OCI-LY7 (cell line): ENCODE data around the gene PAPOLB. TPM values are rescaled to one million over a fixed set of nuclear protein-coding genes. Genes with fewer than 3 reads are reported as not detected.

Experiments
- BruUV-seq: library from RNA; stranded (reverse); fragments of 400-500 nt; replicated peaks from 2 replicates; lab custom pipeline; 2021; lab: Mats Ljungman, UMichigan
- CTCF ChIA-PET: fragments of 300-600 bp; sonication (Branson Sonifier 250); formaldehyde crosslinking; loops from one replicate; lab custom pipeline; 2022; ENCODE audit warnings: antibody characterized with exemption; ENCODE audit not compliant: unreplicated experiment; lab: Charles Lee
- POLR2A ChIA-PET: fragments of 300-600 bp; sonication (Branson Sonifier 250); formaldehyde crosslinking; loops from one replicate; lab custom pipeline; 2022; ENCODE audit warnings: antibody characterized with exemption; lab: Charles Lee
- DNase-seq: peaks from one replicate; pipeline ENCODE4 v3.0.0-alpha.2; 2015; ENCODE audit warnings: low spot score
- H2AFZ ChIP-seq: fragments of 200-600 bp; sonication (generic), shearing (Covaris generic); 2 replicates; pipeline ENCODE4 v1.6.1; 2014; ENCODE audit warnings: mild to moderate bottlenecking, antibody characterized with exemption, low read length, moderate library complexity
- H3K27ac ChIP-seq: fragments of 200-600 bp; sonication (generic); 2 replicates; pipeline ENCODE4 v1.5.1; 2014; ENCODE audit warnings: mixed run types, low read depth, mild to moderate bottlenecking, moderate library complexity, low read length, inconsistent platforms; ENCODE audit not compliant: poor library complexity, severe bottlenecking
- H3K36me3 ChIP-seq: fragments of 200-600 bp; sonication (generic); 2 replicates; pipeline ENCODE4 v1.6.1; 2014; ENCODE audit warnings: mild to moderate bottlenecking, antibody characterized with exemption, low read length, moderate library complexity, mixed read lengths; ENCODE audit not compliant: insufficient read depth
- H3K4me1 ChIP-seq: fragments of 200-600 bp; sonication (generic); 2 replicates; pipeline ENCODE4 v1.5.1; 2014; ENCODE audit warnings: mild to moderate bottlenecking, low read length; ENCODE audit not compliant: insufficient read depth, poor library complexity, severe bottlenecking
- H3K4me2 ChIP-seq: fragments of 200-600 bp; sonication (generic); 2 replicates; pipeline ENCODE4 v1.6.1; 2014; ENCODE audit warnings: mild to moderate bottlenecking, low read length
- H3K4me3 ChIP-seq: fragments of 200-600 bp; sonication (generic); 2 replicates; pipeline ENCODE4 v1.5.1; 2014; ENCODE audit warnings: mild to moderate bottlenecking, low read depth, low read length; ENCODE audit not compliant: poor library complexity, severe bottlenecking
- H3K79me2 ChIP-seq: fragments of 200-600 bp; sonication (generic); 2 replicates; pipeline ENCODE4 v1.6.1; 2016; ENCODE audit warnings: low read depth, mild to moderate bottlenecking, low read length, moderate library complexity, mixed read lengths; ENCODE audit not compliant: insufficient read depth
- H3K9me2 ChIP-seq: fragments of 200-600 bp; sonication (generic); 2 replicates; pipeline ENCODE4 v1.6.1; 2016; ENCODE audit warnings: mild to moderate bottlenecking, low read length, mixed read lengths; ENCODE audit not compliant: insufficient read depth
- H3K9me3 ChIP-seq: fragments of 200-600 bp; sonication (generic); 2 replicates; pipeline ENCODE4 v1.6.1; 2014; ENCODE audit warnings: mild to moderate bottlenecking, mixed run types, low read length, mixed read lengths
- H4K20me1 ChIP-seq: fragments of 200-600 bp; sonication (generic); 2 replicates; pipeline ENCODE4 v1.6.1; 2014; ENCODE audit warnings: mild to moderate bottlenecking, antibody characterized with exemption, low read length, moderate library complexity, mixed read lengths; ENCODE audit not compliant: insufficient read depth
- CTCF ChIP-seq: fragments of 200-600 bp; sonication (generic); conservative IDR thresholded peaks from 2 replicates; pipeline ENCODE4 v1.5.1; 2014; ENCODE audit warnings: mild to moderate bottlenecking, antibody characterized with exemption, low read length, moderate library complexity, mixed read lengths
- EZH2phosphoT487 ChIP-seq: fragments of 200-600 bp; sonication (generic); IDR thresholded peaks from 2 replicates; pipeline ENCODE4 v1.6.1; 2018; ENCODE audit warnings: low read depth, borderline replicate concordance, mild to moderate bottlenecking, mixed run types, antibody characterized with exemption, low read length, moderate library complexity, mixed read lengths
- intact Hi-C: fragments of 100-400 bp; cut with micrococcal nuclease; formaldehyde crosslinking; loops from one replicate; pipeline ENCODE4 v1.10.0; 2022; ENCODE audit not compliant: unreplicated experiment
- total RNA-seq, 2 experiments: library from RNA; depleted of rRNA in 1 of 2; stranded (reverse); fragments of >200 nt in 1 of 2; shearing (Covaris generic) in 1 of 2; gene quantifications; 2 replicates each; pipeline ENCODE4 v1.2.3, GENCODE V29; 2014 to 2022

Gene PAPOLB
- total RNA-seq, 2 experiments from 2014 or later: not detected

DNA sequence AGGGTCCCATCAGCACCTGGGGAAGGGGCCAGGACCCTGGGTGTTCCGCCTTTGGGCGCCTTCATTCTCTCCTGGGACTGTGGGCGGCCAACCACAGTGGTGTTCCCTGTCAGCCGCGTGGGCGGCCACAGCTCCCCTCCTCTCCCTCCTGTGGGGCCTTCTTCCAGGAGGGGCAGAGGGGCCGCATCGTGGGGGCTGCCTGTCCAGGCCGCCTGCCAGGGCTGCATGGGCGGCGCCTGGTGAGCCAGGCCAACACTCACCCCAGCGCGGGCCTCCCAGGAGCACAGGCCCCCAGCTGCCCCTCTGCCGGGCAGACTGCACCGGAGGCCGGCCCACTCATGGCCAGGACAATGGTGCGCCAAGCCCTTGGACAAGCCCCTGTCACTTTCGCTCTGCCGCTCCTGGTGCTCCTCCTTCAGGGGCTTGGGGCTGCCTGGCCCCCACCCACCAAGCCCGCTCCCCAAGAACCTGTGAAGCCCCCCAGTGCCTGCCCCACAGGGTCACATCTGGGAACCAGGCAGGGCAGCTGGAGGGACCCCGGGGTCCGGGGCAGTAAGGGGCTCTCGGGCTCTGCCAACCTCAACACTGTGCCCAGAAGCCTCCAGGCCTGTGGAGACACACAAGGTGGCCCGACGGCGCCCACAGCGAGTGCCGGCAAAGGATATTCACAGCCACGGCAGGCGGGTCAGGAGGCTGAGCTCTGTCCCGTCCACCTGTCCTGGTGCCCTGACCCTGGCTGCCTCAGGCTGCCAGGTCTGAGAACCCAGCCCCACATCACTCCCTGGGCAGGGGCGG is 43.6 kb downstream of the PAPOLB start:
- no peak overlapping the region for H3K27ac ChIP-seq
- H4K20me1 ChIP-seq: no peaks in the 10 kb centered on the region
- no peaks in the 10 kb centered on the region for H3K9me2 ChIP-seq
- intact Hi-C loops: no loop called here
- H3K36me3 ChIP-seq: no peaks in the 10 kb centered on the region
- no peak for DNase-seq
- TF ChIP-seq CTCF (no peak), EZH2phosphoT487 (no peak)
- H3K4me2 ChIP-seq: no peak overlapping the region
- no peaks in the 10 kb centered on the region for H3K79me2 ChIP-seq
- no peak overlapping the region for H2AFZ ChIP-seq
- CTCF ChIA-PET: no interaction called here
- H3K9me3 ChIP-seq: no peaks in the 10 kb centered on the region
- no peaks in the 10 kb centered on the region for H3K4me1 ChIP-seq
- H3K4me3 ChIP-seq: no peak overlapping the region
- BruUV-seq: no TSS peak
- POLR2A ChIA-PET: no interaction called here

GRCh38 chr7:4817178-4817901 is 44.5 kb downstream of the PAPOLB start:
- intact Hi-C loops: no loop called here
- Histone ChIP-seq H3K36me3 (no peaks in the 10 kb centered on the region), H3K9me2 (no peaks in the 10 kb centered on the region), H3K4me3 (no peak overlapping the region), H3K4me1 (no peaks in the 10 kb centered on the region), H2AFZ (no peak overlapping the region), H3K9me3 (no peaks in the 10 kb centered on the region), H3K27ac (no peak overlapping the region), H3K4me2 (no peak overlapping the region), H3K79me2 (no peaks in the 10 kb centered on the region), H4K20me1 (no peaks in the 10 kb centered on the region)
- TF ChIP-seq CTCF (no peak), EZH2phosphoT487 (no peak)
- ChIA-PET CTCF (no interaction called here), POLR2A (interaction anchor here (0.6 kb wide), 1 partner anchor 177 kb away, joined by 3 read pairs; no protein-coding TSS in a partner anchor)
- no TSS peak for BruUV-seq
- no peak for DNase-seq
